NCI-H226 (cell line): Measurements from ENCODE around the gene MYH8.

ENCODE experiments used
- DNase-seq: peaks from one replicate; pipeline ENCODE4 v3.0.0-alpha.2; 2015

Gene MYH8

GRCh38 chr17:10380631-10381408, 40.9 kb downstream of the MYH8 start:
- DNase-seq: peak; percentile 9

DNA sequence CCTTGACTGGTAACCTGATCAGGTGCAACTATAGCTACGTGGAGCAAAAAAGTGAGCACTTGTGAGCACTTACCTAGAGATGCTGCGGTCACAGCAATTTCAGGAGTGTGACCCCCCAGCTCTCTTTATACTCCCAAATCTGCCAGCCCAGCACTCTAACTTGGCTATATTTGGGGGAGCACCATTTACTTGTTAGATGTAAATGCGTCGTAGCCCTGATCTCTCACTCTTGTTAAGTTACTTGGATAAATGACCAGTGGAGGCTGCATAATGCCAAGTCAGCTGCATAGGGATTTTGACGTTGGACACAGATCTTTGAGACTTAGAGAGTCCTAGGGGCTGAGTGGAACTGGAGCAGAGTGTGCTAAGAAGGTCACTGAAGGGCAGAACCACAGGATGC, 48.8 kb downstream of the MYH8 start, which contains the start of gene MYH13:
Gene MYH13 (minus strand): TSS at position 101 of the 400 bp plus-strand sequence. CDS start 8,476 bp downstream, outside the sequence.
- DNase-seq: no peak

- no peak for DNase-seq
Observed at GRCh38 chr17:10370016-10370608, 51.6 kb downstream of the MYH8 start.

DNA sequence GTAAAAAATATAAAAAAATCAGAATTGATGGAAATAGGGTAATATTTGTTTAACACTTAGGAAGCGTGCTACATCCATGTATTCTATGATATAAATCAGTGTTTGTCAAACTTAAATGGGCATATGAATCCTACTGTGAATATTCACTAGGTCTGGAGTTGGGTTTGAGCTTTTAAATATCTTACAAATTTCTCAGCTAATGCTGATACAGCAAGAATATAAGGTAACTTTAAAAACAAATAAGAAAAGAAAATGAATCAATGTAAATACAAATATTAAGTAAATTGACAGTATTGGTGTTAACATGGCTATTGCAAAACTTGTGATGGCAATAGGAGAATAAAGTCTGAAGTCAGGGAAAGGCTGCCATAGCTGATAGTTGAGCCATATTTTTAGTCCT, 52.5 kb downstream of the MYH8 start:
- no peak for DNase-seq

- DNase-seq: no peak
Observed at GRCh38 chr17:10368561-10368960, 53.2 kb downstream of the MYH8 start.

GRCh38 chr17:10360578-10360977, 61.2 kb downstream of the MYH8 start:
- DNase-seq: no peak

DNA sequence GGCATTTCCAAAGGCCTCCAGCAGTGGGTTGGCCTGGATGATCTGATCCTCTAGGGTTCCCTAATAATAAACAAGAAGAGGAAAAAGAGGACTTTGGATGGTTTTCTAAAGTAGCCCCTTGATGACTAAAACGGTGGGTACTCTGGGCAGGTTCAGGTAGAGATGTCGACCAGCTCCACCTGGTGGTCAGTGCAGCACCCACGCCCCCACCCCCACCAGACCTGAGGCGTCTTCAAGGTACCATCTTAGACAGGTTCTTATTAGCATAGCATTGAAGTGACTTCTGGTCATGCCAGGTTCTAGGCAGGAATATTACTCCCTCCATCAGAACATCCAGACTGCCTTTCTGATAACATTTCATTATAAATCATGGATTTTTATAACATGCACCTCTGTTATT, 64.0 kb downstream of the MYH8 start:
- DNase-seq: no peak

DNA sequence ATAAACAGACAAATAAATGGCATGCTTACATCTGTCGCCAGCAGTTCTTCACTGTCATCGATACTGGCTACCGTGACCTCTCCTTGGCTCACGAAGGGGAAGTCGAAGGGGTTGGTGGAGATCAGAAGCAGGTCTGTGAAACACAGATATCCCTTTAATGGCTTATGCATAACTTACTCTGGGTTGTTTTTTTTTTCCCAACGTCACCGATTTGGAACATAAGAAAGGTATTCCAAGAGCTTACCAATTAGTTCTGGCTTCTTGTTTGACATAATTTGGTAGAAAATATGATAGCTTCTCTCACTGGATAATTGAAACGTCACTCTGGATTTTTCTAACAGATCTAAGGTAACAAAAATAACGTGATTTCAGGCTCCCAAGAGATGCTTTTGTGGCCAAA, 67.1 kb downstream of the MYH8 start:
- no peak for DNase-seq

- no peak for DNase-seq
Observed at GRCh38 chr17:10352893-10353292, 68.9 kb downstream of the MYH8 start.

- no peak for DNase-seq
Observed at GRCh38 chr17:10349403-10349802, 72.3 kb downstream of the MYH8 start.

DNA sequence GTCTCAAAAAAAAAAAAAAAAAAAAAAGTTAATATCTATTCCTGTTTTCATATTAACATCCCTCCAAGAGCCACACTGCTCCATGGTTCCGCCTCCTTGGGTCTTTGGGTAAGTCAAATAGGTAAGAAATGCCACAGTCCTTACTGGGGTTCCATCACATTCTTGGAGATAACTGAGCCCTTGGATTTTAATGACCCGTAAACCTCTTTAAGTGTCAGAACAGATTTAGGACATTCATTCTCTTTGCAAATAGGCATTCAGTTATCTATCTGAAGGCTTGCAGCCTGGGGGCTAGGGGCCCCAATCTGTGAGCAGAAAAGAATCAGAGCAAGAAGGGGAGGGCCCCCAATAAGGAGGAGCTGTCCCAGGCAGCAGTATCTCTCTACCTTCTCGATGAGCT, 76.9 kb downstream of the MYH8 start:
- DNase-seq: no peak
